Measurements from ENCODE around the gene OBSCN. TPM values are rescaled to one million over a fixed set of nuclear protein-coding genes. Genes with fewer than 3 reads are reported as not detected.

OBSCN gene
- total RNA-seq, 2 experiments from 2014 or later = 29.5 to 45.2 TPM

GRCh38 chr1:228337711-228338520, 130.1 kb downstream of the OBSCN start:
- intact Hi-C loops (cut with micrococcal nuclease; ENCODE audit: unreplicated experiment) = no loop called here
- BruUV-seq (replicated peaks) = no TSS peak
- no peak overlapping the region for H3K27ac ChIP-seq (ENCODE audit: low read depth, low read length, poor library complexity, severe bottlenecking)
- DNase-seq (ENCODE audit: low spot score) = no peak
- H3K9me3 ChIP-seq (ENCODE audit: low read length) = no peaks in the 10 kb centered on the region
- no peak overlapping the region for H3K4me3 ChIP-seq (ENCODE audit: low read depth, low read length, poor library complexity, severe bottlenecking)
- no peaks in the 10 kb centered on the region for H3K79me2 ChIP-seq (ENCODE audit: insufficient read depth, low read depth, low read length)
- H3K4me1 ChIP-seq (ENCODE audit: insufficient read depth, low read length, poor library complexity, severe bottlenecking) = no peaks in the 10 kb centered on the region
- ChIA-PET CTCF (ENCODE audit: unreplicated experiment) (no interaction called here), POLR2A (interaction anchor here (0.6 kb wide), 1 partner anchor 69 kb away, joined by 3 read pairs; the partner anchor contains the start of gene TRIM11)
- no peaks in the 10 kb centered on the region for H4K20me1 ChIP-seq (ENCODE audit: insufficient read depth, low read length)
- H2AFZ ChIP-seq (ENCODE audit: low read length) = no peak overlapping the region
- no peaks in the 10 kb centered on the region for H3K9me2 ChIP-seq (ENCODE audit: insufficient read depth, low read length)
- no peak overlapping the region for H3K4me2 ChIP-seq (ENCODE audit: low read length)
- no peaks in the 10 kb centered on the region for H3K36me3 ChIP-seq (ENCODE audit: insufficient read depth, low read length)
- TF ChIP-seq CTCF (conservative IDR thresholded peaks at IDR 0.05; ENCODE audit: low read length) (no peak), EZH2phosphoT487 (IDR thresholded peaks at IDR 0.05; ENCODE audit: borderline replicate concordance, low read depth, low read length) (no peak)

- Histone ChIP-seq H3K4me1 (ENCODE audit: insufficient read depth, low read length, poor library complexity, severe bottlenecking) (no peaks in the 10 kb centered on the region), H3K79me2 (ENCODE audit: insufficient read depth, low read depth, low read length) (no peaks in the 10 kb centered on the region), H3K36me3 (ENCODE audit: insufficient read depth, low read length) (no peaks in the 10 kb centered on the region), H3K27ac (ENCODE audit: low read depth, low read length, poor library complexity, severe bottlenecking) (no peak overlapping the region), H3K4me3 (ENCODE audit: low read depth, low read length, poor library complexity, severe bottlenecking) (no peak overlapping the region), H4K20me1 (ENCODE audit: insufficient read depth, low read length) (no peaks in the 10 kb centered on the region), H3K4me2 (ENCODE audit: low read length) (no peak overlapping the region), H3K9me3 (ENCODE audit: low read length) (no peaks in the 10 kb centered on the region), H2AFZ (ENCODE audit: low read length) (no peak overlapping the region), H3K9me2 (ENCODE audit: insufficient read depth, low read length) (no peaks in the 10 kb centered on the region)
- ChIA-PET POLR2A (no interaction called here), CTCF (ENCODE audit: unreplicated experiment) (no interaction called here)
- DNase-seq (ENCODE audit: low spot score) = no peak
- no TSS peak for BruUV-seq (replicated peaks)
- intact Hi-C loops (cut with micrococcal nuclease; ENCODE audit: unreplicated experiment) = no loop called here
- TF ChIP-seq CTCF (conservative IDR thresholded peaks at IDR 0.05; ENCODE audit: low read length) = no peak
- TF ChIP-seq EZH2phosphoT487 (IDR thresholded peaks at IDR 0.05; ENCODE audit: borderline replicate concordance, low read depth, low read length) = no peak
Observed at GRCh38 chr1:228338521-228339051, 130.7 kb downstream of the OBSCN start.

Data from OCI-LY7 (cell line).